Stimulated activated CD4-positive, alpha-beta T cell treated with anti-CD3 and anti-CD28 coated beads, Interleukin-2, amount 100 ng/mL, for 4 hours (primary cell): Measurements from ENCODE around the gene DTWD1.
"Not testable (repeated sequence)": the region's sequence is repeated elsewhere in the genome, so short reads cannot be mapped to it uniquely, and the experiment has no call there.

Source experiments
- DNase-seq: peaks from one replicate; pipeline ENCODE4 v3.0.0-alpha.2; 2020; ENCODE audit warnings: low read depth

The DTWD1 gene, protein sequence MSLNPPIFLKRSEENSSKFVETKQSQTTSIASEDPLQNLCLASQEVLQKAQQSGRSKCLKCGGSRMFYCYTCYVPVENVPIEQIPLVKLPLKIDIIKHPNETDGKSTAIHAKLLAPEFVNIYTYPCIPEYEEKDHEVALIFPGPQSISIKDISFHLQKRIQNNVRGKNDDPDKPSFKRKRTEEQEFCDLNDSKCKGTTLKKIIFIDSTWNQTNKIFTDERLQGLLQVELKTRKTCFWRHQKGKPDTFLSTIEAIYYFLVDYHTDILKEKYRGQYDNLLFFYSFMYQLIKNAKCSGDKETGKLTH

DNA sequence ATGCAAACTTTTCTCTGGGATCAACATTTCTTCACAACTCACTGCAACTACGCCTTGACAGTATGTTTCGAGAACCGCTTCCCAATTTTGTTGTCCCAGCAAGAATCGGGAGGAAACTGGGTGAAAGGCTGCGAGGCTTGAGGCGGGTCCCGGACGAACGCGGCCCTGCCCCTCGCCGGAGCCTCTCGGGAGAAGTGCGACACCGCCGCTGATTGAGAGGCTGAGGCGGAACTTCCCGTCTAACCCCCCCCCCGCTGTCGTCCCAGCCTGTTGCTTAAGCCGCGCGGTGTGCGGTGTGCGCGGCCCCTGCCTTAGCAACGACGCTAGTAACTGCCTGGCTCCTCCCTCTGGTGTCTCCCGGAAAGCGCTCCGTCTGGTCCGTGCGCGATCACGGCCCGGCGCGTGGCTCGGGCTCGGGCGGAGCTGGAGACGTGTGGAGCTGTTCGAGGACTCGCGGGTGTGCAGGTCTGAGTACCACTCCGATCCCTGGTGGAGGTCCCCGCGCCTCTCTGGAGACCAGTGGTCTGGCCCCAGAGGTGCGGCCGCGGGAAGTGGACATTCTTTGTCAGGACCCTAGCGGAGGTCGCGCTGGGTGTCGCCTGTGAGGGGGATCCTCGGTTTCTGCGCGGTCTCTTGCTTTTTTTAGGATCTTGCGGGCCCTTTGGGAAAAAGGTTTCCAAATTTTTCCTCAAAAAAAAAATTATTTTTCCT is at the start of gene DTWD1, which contains the start of gene FAM227B:
Gene DTWD1 (plus strand): TSS at position 391 of the 711 bp plus-strand sequence. CDS start 4,120 bp downstream, outside the sequence.
Gene FAM227B (minus strand): TSS at position 161 of the 711 bp plus-strand sequence. CDS start 5,647 bp downstream, outside the sequence.
- DNase-seq, result peak; percentile 93

DNA sequence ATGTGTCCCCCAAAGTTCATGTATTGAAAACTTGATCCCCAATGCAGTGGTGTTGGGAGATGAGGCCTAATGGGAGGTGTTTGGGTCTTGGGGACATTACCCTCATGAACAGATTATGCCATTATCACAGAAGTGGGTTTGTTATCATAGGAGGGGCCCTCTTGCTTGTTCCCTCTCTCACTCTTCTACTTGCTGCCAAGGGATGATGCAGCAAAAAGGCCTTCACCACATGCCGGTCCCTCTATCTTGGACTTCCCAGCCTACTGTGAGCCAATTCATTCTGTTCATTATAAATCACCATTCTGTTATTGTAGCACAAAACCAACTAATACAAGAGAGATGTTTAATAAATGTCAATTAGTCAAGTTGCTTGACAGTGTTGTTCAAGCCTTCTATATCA is 47.4 kb upstream of the DTWD1 start:
- DNase-seq, result no peak

DNA sequence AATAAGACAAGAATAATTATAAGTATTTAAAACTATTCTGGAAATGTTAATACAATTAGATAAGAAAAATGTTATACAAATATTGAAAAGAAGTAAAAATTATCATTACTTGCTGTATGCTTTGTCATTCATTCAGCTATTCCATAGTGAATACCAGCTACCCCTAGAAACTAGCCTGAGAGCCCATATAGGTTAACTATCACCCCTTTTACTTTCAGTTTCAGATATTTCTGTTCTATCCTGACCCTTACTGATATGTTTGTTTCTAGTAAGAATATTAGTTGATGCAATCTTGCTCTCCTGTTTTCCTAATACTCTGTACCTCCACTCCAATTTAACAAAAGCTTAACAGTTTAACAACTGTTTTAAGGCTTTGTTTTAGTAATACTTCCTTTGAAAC is 31.8 kb upstream of the DTWD1 start:
- no peak for DNase-seq

DNA sequence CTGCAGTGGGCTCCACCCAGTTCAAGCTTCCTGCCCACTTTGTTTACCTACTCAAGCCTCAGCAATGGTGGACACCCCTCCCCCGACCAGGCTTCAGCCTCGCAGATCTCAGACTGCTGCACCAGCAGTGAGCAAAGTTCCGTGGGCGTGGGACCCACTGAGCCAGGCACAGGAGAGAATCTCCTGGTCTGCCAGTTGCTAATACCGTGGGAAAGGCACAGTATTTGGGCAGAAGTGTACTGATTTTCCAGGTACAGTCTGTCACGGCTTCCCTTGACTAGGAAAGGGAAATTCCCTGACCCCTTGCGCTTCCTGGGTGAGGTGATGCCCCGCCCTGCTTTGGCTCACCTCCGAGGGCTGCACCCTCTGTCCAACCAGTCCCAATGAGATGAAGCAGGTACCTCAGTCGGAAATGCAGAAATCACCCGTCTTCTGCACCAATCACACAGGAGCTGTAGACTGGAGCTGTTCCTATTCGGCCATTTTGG is 28.0 kb upstream of the DTWD1 start:
- not testable (repeated sequence) for DNase-seq

DNA sequence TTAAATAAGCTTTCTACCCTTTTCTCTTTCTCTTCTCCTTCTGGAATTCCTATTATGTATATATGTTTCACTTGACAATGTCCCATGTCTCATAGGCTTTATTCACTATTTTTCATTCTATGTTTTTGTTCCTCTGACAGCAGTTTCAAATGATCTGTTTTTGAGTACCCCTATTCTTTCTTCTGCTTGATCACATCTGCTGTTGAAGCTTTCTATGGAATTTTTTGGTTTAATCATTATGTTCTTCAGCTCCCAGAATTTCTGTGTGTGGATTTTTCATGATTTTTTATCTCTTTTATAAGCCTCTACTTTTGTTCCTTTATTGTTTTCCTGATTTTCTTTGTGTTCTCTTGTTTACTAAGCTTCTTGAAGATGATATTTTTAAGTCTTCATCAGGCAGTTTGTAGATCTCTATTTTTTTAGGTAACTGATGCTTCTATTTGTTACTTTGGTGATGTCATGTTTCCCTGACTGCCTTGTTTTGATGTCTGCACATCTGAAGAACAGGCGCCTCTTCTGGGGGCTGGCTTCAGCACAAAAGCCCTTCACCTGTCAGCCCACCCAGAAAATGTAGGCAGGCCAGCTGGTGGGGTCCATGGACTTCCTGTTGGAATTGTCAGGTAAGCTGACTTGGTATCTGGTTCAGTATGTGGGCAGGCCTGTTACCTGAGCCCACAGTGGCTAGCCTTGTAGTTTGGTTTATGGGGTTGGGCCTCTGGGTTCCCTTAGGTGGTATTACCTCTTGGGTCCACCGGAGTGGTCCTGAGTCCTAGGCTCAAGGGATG is 16.0 kb upstream of the DTWD1 start:
- no peak for DNase-seq

DNA sequence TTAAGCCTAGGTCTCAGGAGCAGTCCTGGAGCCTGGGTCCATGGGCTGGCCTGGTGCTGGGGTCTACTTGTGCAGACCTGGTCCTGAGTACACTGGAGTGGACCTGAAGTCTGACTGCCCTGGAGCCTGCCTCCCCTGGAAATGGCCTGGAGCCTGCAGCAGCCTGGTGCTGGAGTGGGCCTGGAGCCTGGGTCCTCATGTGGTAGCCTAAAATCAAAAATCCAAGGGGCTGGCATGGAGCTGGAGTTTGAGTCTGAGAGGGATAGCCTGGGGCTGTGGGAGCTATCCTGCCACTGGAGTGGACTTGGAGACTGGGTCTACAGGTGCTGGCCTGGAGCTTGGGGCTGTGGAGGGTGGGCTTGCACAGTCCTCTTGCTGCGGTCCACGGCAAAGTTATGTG is 15.3 kb upstream of the DTWD1 start:
- no peak for DNase-seq

DNA sequence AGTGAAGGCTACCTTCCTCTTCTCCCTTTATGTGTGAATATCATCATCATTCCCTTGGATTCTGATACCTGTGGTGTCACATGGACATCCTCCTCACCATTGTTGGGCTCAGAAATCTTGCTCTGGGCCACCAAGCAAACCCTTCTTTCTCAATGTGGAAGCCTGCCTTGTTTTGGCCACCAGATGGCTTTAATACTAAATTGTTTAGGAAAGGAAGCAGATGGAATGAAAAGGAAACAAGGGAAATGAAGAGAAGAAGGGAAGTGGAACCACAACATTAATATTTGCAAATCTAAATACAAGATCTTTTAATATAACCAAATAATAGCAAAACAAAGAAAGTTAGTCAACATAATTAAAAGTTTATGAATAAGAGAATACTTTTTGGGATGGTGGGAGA is 14.3 kb upstream of the DTWD1 start:
- no peak for DNase-seq

DNA sequence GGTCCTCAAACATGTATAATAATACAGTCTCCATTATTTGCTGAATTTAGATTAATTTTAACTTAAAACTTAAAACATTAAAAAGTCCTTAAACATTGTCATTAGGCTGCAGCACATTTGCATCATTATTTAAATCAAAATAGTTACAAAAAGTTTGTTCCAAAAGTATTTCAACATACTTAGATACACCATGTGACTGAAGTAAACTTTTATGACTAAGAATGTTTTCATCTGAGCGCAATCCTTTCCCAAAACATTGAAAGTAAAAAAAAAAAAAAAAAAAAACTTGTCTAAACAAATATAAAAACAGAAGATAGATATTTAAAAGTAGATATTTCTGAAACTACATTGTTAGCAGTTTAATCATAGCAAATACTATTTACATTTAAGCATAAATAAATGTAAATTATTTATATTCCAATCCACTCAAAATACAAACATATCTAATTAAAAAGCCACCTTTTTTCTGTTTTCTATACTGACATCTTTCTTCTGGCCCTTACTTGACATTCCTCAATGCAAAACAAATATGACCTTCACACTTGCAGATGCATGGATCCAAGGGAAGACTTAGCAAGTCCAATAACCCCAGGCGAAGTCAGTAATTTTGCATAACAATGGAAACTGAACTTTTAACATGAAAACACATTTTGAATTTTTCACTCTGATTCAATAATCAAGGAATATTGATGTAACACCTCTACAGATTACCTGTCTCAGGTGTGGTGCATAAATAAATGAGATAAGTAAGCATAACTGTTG is 10.5 kb upstream of the DTWD1 start:
- no peak for DNase-seq

DNA sequence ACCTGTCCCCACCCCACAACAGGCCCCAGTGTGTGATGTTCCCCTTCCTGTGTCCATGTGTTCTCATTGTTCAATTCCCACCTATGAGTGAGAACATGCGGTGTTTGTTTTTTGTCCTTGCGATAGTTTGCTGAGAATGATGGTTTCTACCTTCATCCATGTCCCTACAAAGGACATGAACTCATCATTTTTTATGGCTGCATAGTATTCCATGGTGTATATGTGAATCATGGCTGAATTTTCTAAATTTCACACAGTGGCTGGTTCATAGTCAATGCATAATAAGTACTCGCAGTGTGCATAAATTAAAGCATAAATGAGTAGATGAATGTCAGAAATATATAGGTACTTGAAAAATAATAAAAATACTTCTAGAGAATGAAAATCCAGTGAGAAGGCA is 8.6 kb upstream of the DTWD1 start:
- DNase-seq, result not testable (repeated sequence)

DNA sequence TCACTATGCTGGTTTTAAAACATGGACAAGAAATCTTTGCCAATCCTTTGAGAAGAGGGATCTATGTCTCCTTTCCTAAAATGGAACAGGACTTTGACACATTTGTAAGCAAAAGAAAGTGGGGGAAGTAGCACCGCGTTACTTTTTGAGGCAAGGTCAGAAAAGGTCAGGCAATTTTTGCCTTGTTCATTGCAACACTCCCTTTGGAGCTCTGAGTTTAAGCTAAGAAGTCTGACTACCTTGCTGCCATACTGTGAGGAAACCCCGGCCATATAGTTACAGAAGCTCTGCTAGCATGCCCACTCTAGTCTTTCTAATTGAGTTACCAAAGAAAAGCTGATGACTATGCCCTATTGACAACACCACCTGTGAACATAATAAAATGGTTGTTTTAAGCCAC is 1.6 kb upstream of the DTWD1 start:
- no peak for DNase-seq

DNA sequence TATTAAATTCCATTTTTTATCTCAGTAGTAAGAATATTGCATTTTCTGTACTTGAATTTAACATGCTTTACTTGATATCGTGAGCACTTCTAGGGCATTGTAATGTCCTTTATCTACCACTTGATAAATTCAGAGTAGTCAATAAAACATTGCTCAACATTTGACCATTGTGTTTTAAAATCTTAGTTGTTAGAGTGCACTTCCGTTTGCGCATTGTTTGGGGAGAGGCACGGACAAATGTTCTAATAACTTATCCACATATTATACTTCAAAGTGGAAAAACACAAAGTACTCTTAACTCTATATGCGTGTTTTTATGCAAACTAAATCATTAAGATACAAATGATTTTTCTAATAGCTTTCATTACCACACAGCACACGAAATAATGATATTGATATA is 649 bp upstream of the DTWD1 start:
- no peak for DNase-seq

DNA sequence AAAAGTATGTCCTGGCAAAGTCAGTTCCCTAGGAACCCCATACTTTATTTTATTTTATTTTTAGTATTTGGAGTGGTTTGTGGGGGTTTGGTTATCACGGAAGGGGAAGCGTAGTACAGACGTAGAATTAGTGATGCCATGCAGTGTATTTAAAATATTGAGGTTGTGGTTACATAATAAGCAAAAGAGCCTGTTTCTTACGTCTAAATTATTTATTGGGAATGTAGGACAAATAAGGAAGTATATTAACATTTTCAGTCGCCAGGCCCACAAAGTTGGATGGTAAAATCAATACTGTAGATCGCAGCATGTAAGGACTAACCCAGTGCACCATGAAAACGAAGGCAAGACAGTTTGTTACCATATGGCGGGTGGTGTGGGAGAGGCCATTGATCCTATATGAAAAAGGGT is 558 bp downstream of the DTWD1 start:
- no peak for DNase-seq

DNA sequence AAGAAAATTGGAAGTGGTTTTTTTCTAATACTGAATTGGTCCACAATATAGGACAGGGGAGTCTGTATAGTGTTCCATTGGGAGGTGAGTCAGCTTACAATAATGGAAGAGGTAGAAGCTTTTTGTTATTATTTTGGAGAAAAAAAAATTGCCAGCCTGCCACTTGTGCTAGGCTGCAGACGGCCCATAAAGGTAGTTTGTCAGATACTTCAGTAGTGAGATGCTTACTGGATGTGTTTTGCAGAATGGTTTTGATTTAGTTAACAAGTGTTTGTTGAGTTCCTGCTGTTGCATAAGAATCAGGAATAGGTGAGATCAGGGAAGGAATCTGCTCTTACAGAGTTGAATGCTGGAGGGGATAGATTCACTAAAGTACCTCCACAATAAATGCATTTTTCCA is 1.0 kb downstream of the DTWD1 start:
- DNase-seq, result no peak

DNA sequence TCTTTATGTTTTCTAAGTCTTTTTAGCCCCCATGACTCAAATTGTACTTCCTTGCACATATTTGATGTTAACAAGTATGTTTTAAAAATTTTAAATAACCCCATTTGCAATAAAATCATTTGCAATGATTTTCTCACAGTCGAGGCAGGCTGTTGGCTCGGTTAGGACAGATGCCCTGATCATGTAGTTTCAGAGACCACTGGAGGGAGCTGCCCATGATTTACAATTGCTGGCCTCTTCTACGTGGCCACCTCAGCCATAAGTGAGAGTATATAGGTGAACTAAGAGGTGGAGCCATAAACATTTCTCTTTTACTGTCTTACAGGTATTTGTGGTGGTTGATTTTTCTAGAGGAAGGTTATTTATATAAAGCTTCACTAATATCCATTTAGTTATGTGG is 1.7 kb downstream of the DTWD1 start:
- DNase-seq, result no peak

DNA sequence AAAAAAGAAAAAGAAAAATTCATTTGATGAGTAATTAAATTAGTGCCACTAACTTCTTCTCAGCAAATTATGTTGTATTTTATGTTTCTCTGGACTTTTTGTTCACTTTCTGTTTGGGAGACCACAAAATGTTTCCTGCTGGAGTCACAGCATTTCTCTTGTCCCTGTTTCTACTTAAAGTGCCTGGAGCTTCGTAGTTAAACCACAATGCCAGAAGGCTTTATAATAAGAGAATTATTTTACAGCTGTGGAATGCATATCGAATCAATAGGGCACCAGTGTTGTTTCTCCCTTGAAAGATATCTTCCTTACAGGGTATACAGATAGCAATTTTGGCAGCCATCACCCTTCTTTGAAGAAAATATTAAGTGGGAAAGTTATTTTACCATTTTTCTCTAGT is 3.2 kb downstream of the DTWD1 start:
- DNase-seq, result no peak

DNA sequence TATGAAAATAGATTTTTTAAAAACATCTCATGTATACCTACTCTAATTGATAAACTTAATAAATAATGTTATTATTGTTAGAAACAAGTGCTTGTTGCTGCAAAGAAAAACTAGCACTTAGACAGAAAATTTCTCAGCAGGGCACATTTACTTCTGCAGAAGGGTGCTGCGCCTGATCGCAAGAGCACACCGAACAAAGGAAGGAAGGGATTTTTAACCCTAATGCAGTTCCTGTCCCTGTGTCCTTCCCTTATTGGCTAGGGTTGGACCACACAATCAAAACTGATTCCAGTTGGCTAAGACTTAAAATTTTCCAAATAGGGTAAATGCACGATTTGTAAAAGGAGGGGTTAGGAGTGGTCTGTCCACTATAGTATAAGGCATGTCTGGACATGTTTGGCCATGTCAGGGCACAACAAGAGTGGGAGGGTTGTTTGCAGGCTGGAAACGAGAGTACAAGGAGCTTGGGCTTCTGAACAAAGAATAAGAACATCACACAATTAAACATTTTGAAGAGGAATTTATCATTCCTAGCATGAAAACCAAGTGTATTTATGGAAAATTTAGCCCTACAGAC is 4.7 kb downstream of the DTWD1 start:
- DNase-seq, result no peak

DNA sequence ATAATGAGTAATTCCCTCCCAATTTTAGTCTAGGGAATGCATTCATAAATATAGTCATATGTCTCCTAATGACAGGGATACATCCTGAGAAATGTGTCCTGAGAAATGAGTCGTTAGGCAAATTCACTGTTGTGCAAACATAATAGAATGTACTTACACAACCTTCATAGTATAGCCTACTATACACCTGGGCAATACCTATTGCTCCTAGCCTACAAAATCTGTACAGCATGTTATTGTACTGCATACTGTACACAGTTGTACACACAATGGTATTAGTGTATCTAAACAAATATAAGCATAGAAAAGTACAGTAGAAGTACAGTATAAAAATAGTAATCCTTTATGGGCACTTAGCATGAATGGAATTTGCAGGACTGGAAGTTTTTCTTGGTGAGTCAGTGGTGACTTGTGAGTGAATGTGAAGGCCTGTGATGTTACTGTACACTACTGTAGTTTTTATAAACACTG is 6.6 kb downstream of the DTWD1 start:
- no peak for DNase-seq

DNA sequence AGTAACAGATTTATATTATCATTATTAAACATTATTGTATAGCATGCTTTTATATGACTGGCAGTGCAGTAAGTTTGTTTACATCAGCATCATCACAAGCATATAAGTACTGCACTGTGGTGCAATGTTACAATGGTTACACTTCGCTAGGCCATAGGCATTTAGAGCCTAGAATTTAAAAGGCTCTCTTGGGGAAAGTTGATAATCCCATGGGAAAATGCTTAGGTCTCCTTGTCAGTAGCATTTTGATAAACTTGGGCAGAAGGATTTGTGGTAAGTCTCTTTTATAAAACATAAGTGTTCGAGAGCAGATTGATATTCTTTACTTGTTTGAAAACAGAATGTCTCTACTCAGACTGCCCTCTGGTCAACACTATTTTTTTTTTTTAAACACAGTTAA is 7.5 kb downstream of the DTWD1 start:
- no peak for DNase-seq

DNA sequence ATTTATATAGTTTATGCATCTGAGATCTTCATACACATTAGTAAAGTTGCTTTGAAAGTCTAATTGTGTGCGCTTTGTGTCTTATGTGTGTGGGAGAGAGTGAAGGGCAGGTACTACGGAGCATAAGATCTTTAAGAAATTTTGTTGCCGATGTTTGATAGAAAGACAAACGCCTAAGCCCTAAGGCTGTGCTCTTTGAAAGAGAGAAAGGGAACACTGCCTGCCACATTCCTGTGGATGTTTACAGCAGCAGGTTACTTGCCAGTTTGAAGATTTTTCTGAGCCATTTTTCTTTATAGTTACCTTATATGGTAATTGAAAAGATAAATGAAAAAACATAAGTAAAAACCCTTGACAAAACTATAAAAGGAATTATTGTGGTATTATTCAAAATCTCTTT is 17.0 kb downstream of the DTWD1 start:
- DNase-seq, result no peak

DNA sequence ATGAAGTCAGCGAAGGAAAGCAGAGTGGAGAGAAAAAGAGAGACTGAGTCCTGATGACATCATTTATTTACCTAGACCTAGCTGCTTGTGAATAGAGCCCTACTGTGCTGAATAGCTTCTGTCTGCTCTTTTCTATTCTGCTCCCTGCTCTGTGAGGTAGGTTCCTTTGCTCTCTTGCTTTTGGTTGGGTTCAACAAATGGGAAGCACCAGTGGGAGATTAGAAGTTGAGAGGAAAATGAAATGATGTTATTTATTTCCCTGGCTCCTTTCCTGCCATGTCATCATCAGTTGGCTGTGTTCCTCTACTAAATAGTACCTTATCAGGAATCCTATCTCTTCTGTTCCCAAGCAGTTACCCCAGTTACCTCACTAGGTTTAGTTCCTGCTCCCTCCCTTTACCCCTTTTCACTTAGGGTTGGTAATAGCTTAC is 23.5 kb downstream of the DTWD1 start:
- no peak for DNase-seq

DNA sequence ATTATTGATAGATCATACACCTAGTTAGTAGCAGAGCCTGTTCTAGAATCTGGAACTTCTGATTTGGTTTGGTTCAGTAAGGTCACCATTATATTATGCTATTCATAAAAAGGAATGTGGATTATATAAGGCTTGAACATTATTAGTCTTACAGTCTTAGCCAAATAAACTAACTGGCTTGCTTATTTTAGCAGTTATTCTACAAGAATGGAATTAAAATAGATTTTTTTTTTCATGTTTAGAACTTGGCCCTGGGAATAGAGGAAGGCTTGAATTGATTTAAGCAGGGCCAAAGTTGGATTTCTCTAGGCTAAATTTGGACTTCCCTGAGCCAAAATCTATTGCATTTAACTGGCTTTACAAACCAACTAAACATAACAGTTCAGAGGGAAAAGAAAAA is 24.4 kb downstream of the DTWD1 start:
- DNase-seq, result no peak
